Kidney epithelial cell (primary cell): ENCODE results near the gene MLLT6. TPM values are rescaled to one million over a fixed set of nuclear protein-coding genes. Genes with fewer than 3 reads are reported as not detected.

Source experiments
- DNase-seq: peaks from one replicate; pipeline ENCODE4 v3.0.0-alpha.2; 2010; ENCODE audit warnings: low read depth
- H3K27me3 ChIP-seq: 2 replicates; pipeline ENCODE4 v1.6.0; 2011; ENCODE audit warnings: low read length; ENCODE audit not compliant: control insufficient read depth, insufficient read depth
- H3K36me3 ChIP-seq: 2 replicates; pipeline ENCODE4 v1.5.1; 2011; ENCODE audit warnings: low read length; ENCODE audit not compliant: control insufficient read depth, insufficient read depth
- H3K4me3 ChIP-seq: 2 replicates; pipeline ENCODE4 v1.5.1; 2011; ENCODE audit warnings: low read depth, mild to moderate bottlenecking, control low read depth, low read length
- total RNA-seq: library from RNA; depleted of rRNA; stranded (reverse); fragments of >200 nt; gene quantifications from 2 replicates; pipeline ENCODE4 v1.2.3, GENCODE V29; 2015
- TF ChIP-seq, protein P1 (sequence below): IDR thresholded peaks from 2 replicates; pipeline ENCODE4 v1.5.1; 2011; ENCODE audit warnings: mild to moderate bottlenecking, moderate library complexity, low read length, control low read depth, inconsistent platforms; ENCODE audit not compliant: insufficient read depth, poor library complexity, severe bottlenecking

The MLLT6 gene
- total RNA-seq, 1 donor from 2014 or later: 42.7 TPM

DNA sequence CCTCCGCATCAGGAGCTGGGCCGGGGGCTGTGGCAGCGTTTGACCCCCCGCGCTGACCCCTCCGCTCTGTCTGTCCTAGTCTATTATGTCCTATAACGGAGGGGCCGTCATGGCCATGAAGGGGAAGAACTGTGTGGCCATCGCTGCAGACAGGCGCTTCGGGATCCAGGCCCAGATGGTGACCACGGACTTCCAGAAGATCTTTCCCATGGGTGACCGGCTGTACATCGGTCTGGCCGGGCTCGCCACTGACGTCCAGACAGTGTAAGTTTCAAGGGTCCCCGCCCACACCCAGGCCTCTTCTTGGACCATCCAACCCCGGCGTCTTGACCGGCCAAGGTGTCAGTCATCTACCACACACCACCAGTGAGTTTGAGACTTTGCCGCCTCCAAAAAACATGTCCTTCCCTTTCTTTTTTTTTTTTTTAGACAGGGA, 48.0 kb downstream of the MLLT6 start:
- TF ChIP-seq, protein P1, sequence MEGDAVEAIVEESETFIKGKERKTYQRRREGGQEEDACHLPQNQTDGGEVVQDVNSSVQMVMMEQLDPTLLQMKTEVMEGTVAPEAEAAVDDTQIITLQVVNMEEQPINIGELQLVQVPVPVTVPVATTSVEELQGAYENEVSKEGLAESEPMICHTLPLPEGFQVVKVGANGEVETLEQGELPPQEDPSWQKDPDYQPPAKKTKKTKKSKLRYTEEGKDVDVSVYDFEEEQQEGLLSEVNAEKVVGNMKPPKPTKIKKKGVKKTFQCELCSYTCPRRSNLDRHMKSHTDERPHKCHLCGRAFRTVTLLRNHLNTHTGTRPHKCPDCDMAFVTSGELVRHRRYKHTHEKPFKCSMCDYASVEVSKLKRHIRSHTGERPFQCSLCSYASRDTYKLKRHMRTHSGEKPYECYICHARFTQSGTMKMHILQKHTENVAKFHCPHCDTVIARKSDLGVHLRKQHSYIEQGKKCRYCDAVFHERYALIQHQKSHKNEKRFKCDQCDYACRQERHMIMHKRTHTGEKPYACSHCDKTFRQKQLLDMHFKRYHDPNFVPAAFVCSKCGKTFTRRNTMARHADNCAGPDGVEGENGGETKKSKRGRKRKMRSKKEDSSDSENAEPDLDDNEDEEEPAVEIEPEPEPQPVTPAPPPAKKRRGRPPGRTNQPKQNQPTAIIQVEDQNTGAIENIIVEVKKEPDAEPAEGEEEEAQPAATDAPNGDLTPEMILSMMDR: no peak
- no peak for DNase-seq
- peaks cover 1% of the 10 kb centered on the region for H3K36me3 ChIP-seq
- H3K27me3 ChIP-seq: no peaks in the 10 kb centered on the region
- peak overlapping the region; percentile 89 for H3K4me3 ChIP-seq

DNA sequence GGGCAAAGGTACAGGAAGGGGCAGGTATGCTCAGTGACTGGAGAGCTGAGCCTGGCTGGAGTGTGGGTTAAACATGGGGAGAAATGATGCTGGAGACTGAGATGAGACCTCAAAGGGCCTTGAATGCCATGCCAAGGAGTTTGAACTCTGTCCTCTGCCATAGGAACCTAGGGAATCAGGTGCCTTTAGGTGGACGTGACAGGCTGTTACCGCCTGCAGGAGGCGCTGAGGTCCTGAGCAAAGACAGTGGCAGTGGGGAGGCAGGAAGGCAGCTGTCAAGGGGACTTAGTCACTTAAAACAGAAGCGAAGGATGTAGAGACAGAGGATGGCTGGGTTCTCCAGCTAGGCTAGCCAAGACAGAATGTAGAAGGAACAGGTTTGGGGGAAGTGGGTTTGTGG, 56.5 kb downstream of the MLLT6 start:
- no peak for DNase-seq
- Histone ChIP-seq H3K36me3 (peaks cover 3% of the 10 kb centered on the region), H3K27me3 (no peaks in the 10 kb centered on the region), H3K4me3 (no peak overlapping the region)
- TF ChIP-seq, protein P1: peak; percentile 45

DNA sequence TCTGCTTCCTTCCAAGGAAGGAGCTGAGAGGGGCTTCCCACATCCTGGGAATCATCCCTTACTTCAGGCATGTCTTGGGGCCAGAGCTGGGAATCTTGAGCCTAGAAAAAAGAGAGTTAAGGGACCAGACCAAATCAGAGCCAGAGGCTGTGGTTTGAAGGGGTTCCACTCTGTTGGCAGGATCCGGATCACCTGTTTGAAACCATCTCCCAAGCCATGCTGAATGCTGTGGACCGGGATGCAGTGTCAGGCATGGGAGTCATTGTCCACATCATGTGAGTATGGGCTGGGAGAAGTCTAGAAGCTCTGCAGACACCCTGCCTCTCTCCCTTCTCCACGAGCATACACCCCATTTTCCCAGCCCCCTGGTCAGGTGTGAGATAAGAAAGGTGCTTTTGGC, 57.2 kb downstream of the MLLT6 start:
- no peak overlapping the region for H3K4me3 ChIP-seq
- no peaks in the 10 kb centered on the region for H3K27me3 ChIP-seq
- TF ChIP-seq, protein P1: no peak
- H3K36me3 ChIP-seq: peaks cover 6% of the 10 kb centered on the region
- DNase-seq: no peak

DNA sequence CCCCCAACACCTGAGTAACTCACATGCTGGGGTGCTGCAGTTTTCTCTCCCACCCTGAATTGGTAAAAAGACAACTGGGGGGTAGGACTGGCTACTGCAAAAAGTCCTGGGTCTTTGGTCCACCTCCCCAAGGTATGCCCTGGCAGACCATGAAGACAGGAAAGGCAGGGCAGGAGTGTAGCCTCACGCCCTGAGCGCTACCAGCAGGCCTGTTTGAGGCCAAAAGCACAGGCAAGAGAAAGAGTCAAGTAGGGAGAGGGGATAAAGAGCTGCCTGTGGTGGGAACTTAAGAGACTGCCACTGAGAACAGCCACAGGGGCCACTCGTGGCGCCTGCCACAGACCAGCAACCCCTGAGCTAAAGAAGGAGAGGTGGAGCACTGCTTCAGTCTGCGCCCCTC, 61.3 kb downstream of the MLLT6 start:
- no peak for DNase-seq
- TF ChIP-seq, protein P1: no peak
- H3K36me3 ChIP-seq: peaks cover 6% of the 10 kb centered on the region
- no peak overlapping the region for H3K4me3 ChIP-seq
- no peaks in the 10 kb centered on the region for H3K27me3 ChIP-seq

DNA sequence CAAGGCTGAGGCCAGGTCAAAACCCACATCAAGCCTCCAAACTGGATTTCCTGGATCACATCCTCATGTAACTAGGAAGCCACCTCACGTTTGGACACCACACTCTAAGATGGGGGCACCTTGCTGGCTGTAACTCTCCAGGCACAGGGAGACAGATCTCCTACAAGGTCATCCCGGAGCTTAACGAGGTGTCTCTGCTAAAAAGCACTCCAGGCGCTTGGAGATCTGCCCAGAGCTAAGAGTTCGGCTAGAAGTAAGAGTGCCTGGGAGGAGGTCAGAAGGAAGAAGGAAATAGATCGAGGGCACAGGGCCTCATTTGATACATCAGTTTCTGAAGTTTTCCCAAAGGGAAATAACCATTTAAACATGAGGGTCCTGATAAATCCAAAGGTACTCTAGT, 63.3 kb downstream of the MLLT6 start:
- H3K27me3 ChIP-seq: no peaks in the 10 kb centered on the region
- TF ChIP-seq, protein P1: no peak
- H3K4me3 ChIP-seq: no peak overlapping the region
- H3K36me3 ChIP-seq: peaks cover 4% of the 10 kb centered on the region
- no peak for DNase-seq

DNA sequence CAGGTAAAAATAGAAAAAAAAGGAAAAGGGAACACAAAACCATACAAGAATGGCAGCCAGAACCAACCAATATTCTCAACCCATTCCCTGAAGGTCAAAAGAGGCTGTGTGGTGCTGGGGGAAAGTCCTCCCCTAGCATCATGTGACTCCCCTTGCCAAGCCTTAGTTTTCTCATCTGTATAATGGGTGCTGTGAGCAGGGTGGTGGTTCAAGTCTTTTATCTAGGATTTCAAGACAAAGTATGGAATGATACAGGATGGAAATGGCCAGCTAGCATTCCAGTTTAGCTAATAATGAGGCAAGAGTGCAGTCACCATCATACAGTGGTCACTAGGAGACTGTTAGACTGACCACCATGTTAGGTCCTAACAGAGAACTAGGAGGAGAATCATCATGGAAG, 68.2 kb downstream of the MLLT6 start:
- H3K27me3 ChIP-seq: no peaks in the 10 kb centered on the region
- peaks cover 1% of the 10 kb centered on the region for H3K36me3 ChIP-seq
- DNase-seq: no peak
- TF ChIP-seq, protein P1: no peak
- H3K4me3 ChIP-seq: no peak overlapping the region
